Hepatocyte (in vitro differentiated cells): ENCODE measurements around the gene CABCOCO1. TPM values are rescaled to one million over a fixed set of nuclear protein-coding genes. Genes with fewer than 3 reads are reported as not detected.
A peak's percentile ranks its signal among the peaks of the same experiment; 100 is the strongest.
"Not testable (repeated sequence)": the region's sequence is repeated elsewhere in the genome, so short reads cannot be mapped to it uniquely, and the experiment has no call there.

Source experiments
- DNase-seq: peaks from one replicate; pipeline ENCODE4 v3.0.0-alpha.2; 2016; ENCODE audit warnings: low spot score
- H2AFZ ChIP-seq: fragments of 200-600 bp; sonication (generic); 2 replicates; pipeline ENCODE4 v1.6.0; 2016; ENCODE audit warnings: antibody characterized with exemption, mild to moderate bottlenecking
- H3K27ac ChIP-seq: fragments of 200-600 bp; sonication (generic); 2 replicates; pipeline ENCODE4 v1.5.1; 2016; ENCODE audit warnings: mild to moderate bottlenecking
- H3K27me3 ChIP-seq: fragments of 200-600 bp; sonication (generic); 2 replicates; pipeline ENCODE4 v1.6.1; 2016
- H3K36me3 ChIP-seq: fragments of 200-600 bp; sonication (generic); replicated peaks from 2 replicates; pipeline ENCODE4 v1.5.1; 2016; ENCODE audit warnings: low read depth; ENCODE audit not compliant: insufficient read depth
- H3K4me1 ChIP-seq: fragments of 200-600 bp; sonication (generic); 2 replicates; pipeline ENCODE4 v1.5.1; 2016; ENCODE audit warnings: mild to moderate bottlenecking, moderate library complexity; ENCODE audit not compliant: insufficient read depth
- H3K4me2 ChIP-seq: fragments of 200-600 bp; sonication (generic); 2 replicates; pipeline ENCODE4 v1.6.0; 2016
- H3K4me3 ChIP-seq: fragments of 200-600 bp; sonication (generic); 2 replicates; pipeline ENCODE4 v1.5.1; 2016; ENCODE audit warnings: mild to moderate bottlenecking
- H3K79me2 ChIP-seq: fragments of 200-600 bp; sonication (generic); 2 replicates; pipeline ENCODE4 v1.6.0; 2017; ENCODE audit warnings: mild to moderate bottlenecking
- H3K9me2 ChIP-seq: fragments of 200-600 bp; sonication (generic); replicated peaks from 2 replicates; pipeline ENCODE4 v1.6.0; 2017; ENCODE audit warnings: mild to moderate bottlenecking; ENCODE audit not compliant: insufficient read depth
- H3K9me3 ChIP-seq: fragments of 200-600 bp; sonication (generic); 2 replicates; pipeline ENCODE4 v1.5.1; 2016; ENCODE audit warnings: low read depth, mild to moderate bottlenecking
- H4K20me1 ChIP-seq: fragments of 200-600 bp; sonication (generic); 2 replicates; pipeline ENCODE4 v1.6.0; 2016; ENCODE audit warnings: mild to moderate bottlenecking; ENCODE audit not compliant: insufficient read depth, poor library complexity, severe bottlenecking
- EZH2 ChIP-seq: fragments of 200-600 bp; sonication (generic); IDR thresholded peaks from 2 replicates; pipeline ENCODE4 v1.6.1; 2016; ENCODE audit warnings: antibody characterized with exemption, mild to moderate bottlenecking, borderline replicate concordance
- EZH2phosphoT487 ChIP-seq: fragments of 200-600 bp; sonication (generic); IDR thresholded peaks from one replicate; pipeline ENCODE4 v1.6.1; 2018; ENCODE audit warnings: antibody characterized with exemption, mild to moderate bottlenecking, low read depth, moderate library complexity; ENCODE audit not compliant: unreplicated experiment, severe bottlenecking
- WGBS: methylation state at CpG from one replicate; pipeline ENCODE4 v1.1.6; 2016; ENCODE audit warnings: low lambda C conversion rate; ENCODE audit errors: missing lambda C conversion rate; 5-methylcytosine and 5-hydroxymethylcytosine counted together
- polyA plus RNA-seq: library from polyadenylated mRNA; unstranded; fragments of >200 nt; fragmentation: Nextera tagmentation; extraction: Ambion mirVana; gene quantifications from 2 replicates; pipeline ENCODE4 v1.2.1, GENCODE V29; 2016
- total RNA-seq: library from RNA; depleted of rRNA; stranded (reverse); fragments of >200 nt; gene quantifications from 2 replicates; pipeline ENCODE4 v1.2.3, GENCODE V29; 2014
- TF ChIP-seq, protein P1 (sequence below): fragments of 200-600 bp; sonication (generic); IDR thresholded peaks from 2 replicates; pipeline ENCODE4 v1.5.1; 2016; ENCODE audit warnings: antibody characterized with exemption, mild to moderate bottlenecking; ENCODE audit not compliant: poor library complexity

CABCOCO1 gene
- total and polyA plus RNA-seq, 2 experiments from 2014 or later = 1.4 to 1.6 TPM

DNA sequence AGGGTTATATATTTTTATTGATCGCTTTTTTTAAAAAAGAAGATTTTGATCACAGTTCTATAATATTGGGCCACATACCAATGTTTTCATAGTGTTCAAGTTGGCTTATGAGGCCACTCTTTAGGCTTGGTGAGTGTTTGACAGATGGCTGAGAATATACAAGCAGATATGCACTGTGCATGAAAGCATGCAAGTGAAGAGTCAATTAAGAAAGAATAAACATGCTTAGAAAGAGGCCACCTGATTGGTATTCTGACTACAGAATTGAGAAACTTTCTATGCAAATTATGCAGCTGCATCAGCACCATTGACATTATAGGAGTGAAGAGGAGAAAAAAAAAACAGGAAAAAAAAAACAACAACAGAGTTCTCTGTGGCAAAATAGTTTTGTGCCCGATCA is 39.9 kb downstream of the CABCOCO1 start:
- peaks cover 5% of the 10 kb centered on the region for H3K4me1 ChIP-seq
- H3K9me2 ChIP-seq = no peaks in the 10 kb centered on the region
- no peaks in the 10 kb centered on the region for H4K20me1 ChIP-seq
- H3K27me3 ChIP-seq = no peaks in the 10 kb centered on the region
- H3K79me2 ChIP-seq = no peaks in the 10 kb centered on the region
- H3K4me2 ChIP-seq = no peak overlapping the region
- WGBS = 71% methylated on average over 2 of the region's 2 CpGs
- no peak overlapping the region for H3K4me3 ChIP-seq
- no peak for DNase-seq
- H2AFZ ChIP-seq = no peak overlapping the region
- H3K27ac ChIP-seq = no peak overlapping the region
- no peaks in the 10 kb centered on the region for H3K36me3 ChIP-seq
- TF ChIP-seq EZH2 (no peak), EZH2phosphoT487 (no peak)
- TF ChIP-seq, protein P1, sequence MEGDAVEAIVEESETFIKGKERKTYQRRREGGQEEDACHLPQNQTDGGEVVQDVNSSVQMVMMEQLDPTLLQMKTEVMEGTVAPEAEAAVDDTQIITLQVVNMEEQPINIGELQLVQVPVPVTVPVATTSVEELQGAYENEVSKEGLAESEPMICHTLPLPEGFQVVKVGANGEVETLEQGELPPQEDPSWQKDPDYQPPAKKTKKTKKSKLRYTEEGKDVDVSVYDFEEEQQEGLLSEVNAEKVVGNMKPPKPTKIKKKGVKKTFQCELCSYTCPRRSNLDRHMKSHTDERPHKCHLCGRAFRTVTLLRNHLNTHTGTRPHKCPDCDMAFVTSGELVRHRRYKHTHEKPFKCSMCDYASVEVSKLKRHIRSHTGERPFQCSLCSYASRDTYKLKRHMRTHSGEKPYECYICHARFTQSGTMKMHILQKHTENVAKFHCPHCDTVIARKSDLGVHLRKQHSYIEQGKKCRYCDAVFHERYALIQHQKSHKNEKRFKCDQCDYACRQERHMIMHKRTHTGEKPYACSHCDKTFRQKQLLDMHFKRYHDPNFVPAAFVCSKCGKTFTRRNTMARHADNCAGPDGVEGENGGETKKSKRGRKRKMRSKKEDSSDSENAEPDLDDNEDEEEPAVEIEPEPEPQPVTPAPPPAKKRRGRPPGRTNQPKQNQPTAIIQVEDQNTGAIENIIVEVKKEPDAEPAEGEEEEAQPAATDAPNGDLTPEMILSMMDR = no peak
- no peaks in the 10 kb centered on the region for H3K9me3 ChIP-seq

DNA sequence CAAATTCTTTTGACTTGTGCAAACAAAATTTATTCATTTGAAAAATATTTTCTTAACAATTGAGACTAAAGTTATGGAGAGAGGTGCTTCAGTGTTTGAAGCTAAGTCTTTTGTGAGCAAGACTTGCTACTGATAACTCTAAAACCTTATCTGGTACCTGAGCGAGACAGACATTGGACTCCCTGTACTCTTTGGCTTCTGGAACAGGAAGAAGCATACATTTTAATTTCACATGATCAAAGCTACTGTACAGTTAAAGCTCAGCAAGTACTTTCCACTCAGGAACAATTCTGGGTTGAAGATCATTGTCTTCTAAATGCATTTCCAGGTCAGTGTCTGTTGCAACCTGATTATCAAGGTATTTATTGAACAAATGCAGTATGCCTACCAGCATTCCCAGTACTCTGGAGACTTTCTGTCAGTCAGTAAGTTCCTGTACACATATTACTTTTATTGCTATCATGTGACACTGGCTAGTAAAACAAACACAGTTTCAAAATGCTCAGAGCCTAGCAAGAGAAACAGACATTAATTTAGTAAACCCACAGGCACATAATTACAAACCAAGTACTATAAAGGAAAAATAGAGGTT is 42.4 kb downstream of the CABCOCO1 start:
- peaks cover 5% of the 10 kb centered on the region for H3K4me1 ChIP-seq
- peak; percentile 23 for DNase-seq
- TF ChIP-seq EZH2 (no peak), EZH2phosphoT487 (no peak)
- TF ChIP-seq, protein P1 = no peak
- H2AFZ ChIP-seq = no peak overlapping the region
- no peaks in the 10 kb centered on the region for H4K20me1 ChIP-seq
- H3K9me2 ChIP-seq = no peaks in the 10 kb centered on the region
- H3K27ac ChIP-seq = peak overlapping the region; percentile 22
- 60% methylated on average over 1 of the region's 1 CpG for WGBS
- no peak overlapping the region for H3K4me2 ChIP-seq
- no peaks in the 10 kb centered on the region for H3K9me3 ChIP-seq
- no peaks in the 10 kb centered on the region for H3K36me3 ChIP-seq
- H3K27me3 ChIP-seq = no peaks in the 10 kb centered on the region
- H3K79me2 ChIP-seq = no peaks in the 10 kb centered on the region
- no peak overlapping the region for H3K4me3 ChIP-seq

DNA sequence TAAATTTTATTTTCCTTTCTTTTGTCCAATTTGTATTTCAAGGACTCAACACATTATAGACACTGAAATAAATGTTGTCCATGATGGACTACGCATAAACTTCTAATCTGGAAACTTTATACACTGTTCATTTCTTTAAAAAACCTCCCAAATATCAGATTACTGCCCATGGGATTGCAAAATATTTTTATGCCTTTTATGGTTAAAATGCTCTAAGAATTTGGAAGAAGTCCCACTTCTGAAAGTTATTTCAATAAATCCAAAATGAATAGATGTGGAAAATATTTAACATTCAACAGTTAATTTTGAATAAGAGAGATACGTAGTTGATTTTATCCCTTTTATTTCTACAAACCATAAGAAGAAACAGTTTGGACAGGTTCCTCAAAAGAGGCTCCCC is 46.1 kb downstream of the CABCOCO1 start:
- no peaks in the 10 kb centered on the region for H3K9me2 ChIP-seq
- no peak overlapping the region for H3K4me3 ChIP-seq
- H2AFZ ChIP-seq = no peak overlapping the region
- no peak for DNase-seq
- no peaks in the 10 kb centered on the region for H4K20me1 ChIP-seq
- TF ChIP-seq EZH2phosphoT487 (no peak), EZH2 (no peak)
- TF ChIP-seq, protein P1 = no peak
- no peaks in the 10 kb centered on the region for H3K27me3 ChIP-seq
- H3K4me1 ChIP-seq = no peaks in the 10 kb centered on the region
- H3K79me2 ChIP-seq = no peaks in the 10 kb centered on the region
- no peak overlapping the region for H3K27ac ChIP-seq
- 75% methylated on average over 2 of the region's 2 CpGs for WGBS
- H3K36me3 ChIP-seq = no peaks in the 10 kb centered on the region
- no peak overlapping the region for H3K4me2 ChIP-seq
- H3K9me3 ChIP-seq = no peaks in the 10 kb centered on the region

DNA sequence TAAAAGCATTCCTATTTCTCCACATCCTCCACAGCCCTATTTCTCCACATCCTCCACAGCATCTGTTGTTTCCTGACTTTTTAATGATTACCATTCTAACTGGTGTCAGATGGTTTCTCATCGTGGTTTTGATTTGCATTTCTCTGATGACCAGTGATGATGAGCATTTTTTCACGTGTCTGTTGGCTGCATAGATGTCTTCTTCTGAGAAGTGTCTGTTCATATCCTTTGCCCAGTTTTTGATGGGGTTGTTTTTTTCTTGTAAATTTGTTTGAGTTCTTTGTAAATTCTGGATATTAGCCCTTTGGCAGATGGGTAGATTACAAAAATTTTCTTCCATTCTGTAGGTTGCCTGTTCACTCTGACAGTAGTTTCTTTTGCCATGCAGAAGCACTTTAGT is 49.4 kb downstream of the CABCOCO1 start:
- not testable (repeated sequence) for H4K20me1 ChIP-seq, H3K4me1 ChIP-seq, H3K79me2 ChIP-seq, H3K27me3 ChIP-seq, H3K36me3 ChIP-seq, H2AFZ ChIP-seq, H3K27ac ChIP-seq, H3K4me3 ChIP-seq, H3K4me2 ChIP-seq, DNase-seq, H3K9me3 ChIP-seq, H3K9me2 ChIP-seq
- WGBS = 84% methylated on average over 2 of the region's 2 CpGs

DNA sequence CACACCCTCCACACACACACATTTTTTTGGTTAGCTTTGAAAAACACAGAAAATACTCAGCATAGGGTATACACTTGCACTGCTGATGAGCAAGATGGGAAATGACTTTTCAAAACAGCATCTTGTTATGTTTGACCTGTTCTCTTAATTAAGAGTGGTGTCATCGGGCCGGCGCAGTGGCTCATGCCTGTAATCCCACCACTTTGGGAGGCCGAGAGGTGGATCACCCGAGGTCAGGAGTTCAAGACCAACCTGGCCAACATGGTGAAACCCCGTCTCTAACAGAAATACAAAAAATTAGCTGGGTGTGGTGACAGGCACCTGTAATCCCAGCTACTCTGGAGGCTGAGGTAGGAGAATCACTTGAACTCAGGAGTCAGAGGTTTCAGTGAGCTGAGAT is 56.7 kb downstream of the CABCOCO1 start:
- not testable (repeated sequence) for H3K9me2 ChIP-seq, H3K9me3 ChIP-seq, H4K20me1 ChIP-seq, H3K79me2 ChIP-seq, H2AFZ ChIP-seq, H3K36me3 ChIP-seq, H3K4me1 ChIP-seq, H3K27me3 ChIP-seq, H3K27ac ChIP-seq, H3K4me3 ChIP-seq, DNase-seq, H3K4me2 ChIP-seq
- 93% methylated on average over 6 of the region's 6 CpGs for WGBS
